Measurements from ENCODE around the gene ANAPC5.
A peak's percentile ranks its signal among the peaks of the same experiment; 100 is the strongest.
"Not testable (repeated sequence)": the region's sequence is repeated elsewhere in the genome, so short reads cannot be mapped to it uniquely, and the experiment has no call there.

The ANAPC5 gene

GRCh38 chr12:121307397-121307796 lies 44.8 kb downstream of the ANAPC5 start:
- not testable (repeated sequence) for DNase-seq (ENCODE audit: low read depth)

GRCh38 chr12:121304306-121304705 lies 47.9 kb downstream of the ANAPC5 start:
- no peak for DNase-seq (ENCODE audit: low read depth)

GRCh38 chr12:121301876-121302275 lies 50.3 kb downstream of the ANAPC5 start:
- DNase-seq (ENCODE audit: low read depth): no peak

GRCh38 chr12:121300083-121300819 lies 52.0 kb downstream of the ANAPC5 start:
- no peak for DNase-seq (ENCODE audit: low read depth)

DNA sequence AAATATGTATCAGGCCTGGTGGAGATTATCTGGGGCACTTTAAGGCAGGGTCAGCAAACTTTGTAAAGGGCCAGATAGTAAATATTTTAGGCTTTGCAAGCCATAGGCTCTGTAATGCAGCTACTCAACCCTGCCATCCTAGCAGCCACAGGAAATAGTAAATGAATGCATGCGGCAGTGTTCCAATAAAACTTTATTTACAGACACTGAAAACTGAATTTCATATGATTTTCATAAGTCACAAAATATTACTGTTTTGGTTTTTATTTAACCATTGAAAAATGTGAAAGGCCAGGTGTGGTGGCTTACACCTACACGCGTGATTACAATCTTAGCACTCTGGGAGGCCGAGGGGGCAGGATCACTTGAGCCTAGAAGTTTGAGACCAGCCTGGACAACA lies 52.5 kb downstream of the ANAPC5 start:
- no peak for DNase-seq (ENCODE audit: low read depth)

- DNase-seq (ENCODE audit: low read depth): not testable (repeated sequence)
Measured at GRCh38 chr12:121298411-121298810, 53.8 kb downstream of the ANAPC5 start.

DNA sequence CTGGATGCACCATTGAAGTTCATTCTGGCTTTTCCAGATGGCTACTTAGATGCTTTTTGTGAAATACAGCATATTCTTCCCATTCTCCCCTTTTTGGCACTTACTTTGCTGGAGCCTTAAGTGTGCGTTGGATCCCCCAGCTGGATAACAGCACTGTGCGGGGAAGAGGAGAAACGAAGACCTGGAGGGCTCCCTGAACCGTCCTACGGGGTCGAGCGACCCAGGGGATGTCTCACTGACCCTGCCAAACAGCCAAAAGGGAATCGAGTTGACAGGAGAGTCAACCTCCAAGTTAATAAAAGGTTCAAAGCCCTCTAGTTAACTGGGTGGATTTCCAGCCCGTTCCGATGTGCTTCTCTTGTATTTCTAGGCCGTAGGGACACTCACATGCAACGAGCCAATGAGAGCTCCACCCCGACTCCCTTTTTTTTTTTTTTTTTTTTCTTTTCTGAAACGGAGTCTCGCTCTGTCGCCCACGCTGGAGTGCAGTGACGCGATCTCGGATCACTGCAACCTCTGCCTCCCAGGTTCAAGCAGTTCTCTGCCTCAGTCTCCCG lies 54.7 kb downstream of the ANAPC5 start:
- DNase-seq (ENCODE audit: low read depth): no peak

DNA sequence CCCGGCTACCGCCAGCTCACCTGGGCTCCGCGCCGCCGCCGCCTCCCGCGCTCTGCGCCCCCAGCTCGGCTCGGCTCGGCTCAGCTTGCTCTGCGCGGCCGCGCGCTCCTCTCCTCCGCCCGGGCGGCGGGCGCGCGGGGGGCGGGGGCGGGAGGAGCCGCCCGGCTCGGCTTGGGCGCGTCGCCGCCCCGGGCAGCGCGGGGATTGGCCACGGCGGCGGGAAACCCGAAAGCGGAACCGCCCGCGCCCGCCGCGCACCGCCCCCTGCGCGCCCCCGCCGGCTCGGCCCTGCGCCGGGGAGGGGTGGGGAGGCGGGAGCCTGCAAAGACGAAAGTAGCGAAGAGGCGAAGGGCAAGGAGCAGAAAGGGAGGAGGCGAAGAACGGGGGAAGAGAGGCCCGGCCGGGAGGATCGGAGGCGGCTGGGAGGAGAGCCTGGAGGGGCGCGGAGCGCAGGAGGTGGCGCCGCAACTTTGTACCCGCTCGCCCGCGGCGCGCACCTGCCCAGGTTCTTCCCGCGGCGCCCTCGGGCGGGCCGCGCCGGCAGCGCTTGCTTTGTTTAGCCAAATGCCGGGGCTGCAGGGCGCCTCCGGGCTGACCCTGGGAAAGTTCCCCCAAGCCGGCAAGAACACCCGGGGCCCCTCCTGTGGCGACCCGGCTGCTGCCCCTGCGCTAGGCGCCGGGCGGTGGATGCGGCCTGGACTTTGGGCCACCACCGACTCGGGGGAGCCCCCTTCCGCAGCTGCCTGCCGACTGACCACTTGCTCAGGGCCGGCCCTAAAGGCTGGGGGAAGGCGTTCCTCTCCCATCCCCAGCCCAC lies 55.4 kb downstream of the ANAPC5 start, which contains the start of gene CAMKK2:
CAMKK2 (minus strand) TSS at position 92 of the 817 bp plus-strand sequence. CDS start 22,183 bp downstream, outside the sequence.
- peak; percentile 73 for DNase-seq (ENCODE audit: low read depth)

GRCh38 chr12:121295746-121296617 lies 56.2 kb downstream of the ANAPC5 start:
- DNase-seq (ENCODE audit: low read depth): no peak

- DNase-seq (ENCODE audit: low read depth): no peak
Measured at GRCh38 chr12:121295116-121295745, 57.0 kb downstream of the ANAPC5 start.

DNA sequence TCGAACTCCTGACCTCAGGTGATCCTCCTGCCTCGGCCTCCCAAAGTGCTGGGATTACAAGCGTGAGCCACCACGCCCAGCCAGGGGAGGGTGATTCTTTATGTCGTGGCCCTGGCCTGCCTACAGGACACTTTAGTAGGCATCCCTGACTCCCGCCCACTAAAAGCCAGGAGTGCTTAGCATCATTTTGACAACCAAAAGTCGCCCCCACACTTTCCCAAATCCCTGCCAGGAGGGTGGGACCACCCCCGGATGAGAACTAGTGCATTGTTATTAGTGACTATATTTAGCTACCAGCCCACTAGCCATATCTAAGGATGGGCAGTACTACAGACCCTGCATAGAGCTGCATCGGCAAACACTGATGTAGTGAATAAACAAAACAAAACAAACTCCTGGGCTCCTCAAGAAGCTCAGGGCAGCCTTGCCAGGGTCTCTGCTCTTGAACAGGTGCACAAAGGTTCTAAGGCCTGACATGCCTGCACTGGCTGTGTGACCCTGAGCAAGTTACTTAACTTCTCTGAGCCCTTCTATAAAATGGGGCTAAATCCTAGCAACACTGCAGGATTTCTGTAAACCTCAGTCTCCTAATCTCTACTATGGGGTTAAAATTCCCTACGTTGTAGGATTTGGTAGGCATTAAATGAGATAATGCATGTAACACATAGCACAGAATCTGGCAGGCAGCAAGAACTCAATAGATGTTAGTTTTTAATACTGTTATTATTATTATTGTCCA lies 57.9 kb downstream of the ANAPC5 start:
- DNase-seq (ENCODE audit: low read depth): no peak

- DNase-seq (ENCODE audit: low read depth): no peak
Measured at GRCh38 chr12:121293603-121294002, 58.6 kb downstream of the ANAPC5 start.

- no peak for DNase-seq (ENCODE audit: low read depth)
Measured at GRCh38 chr12:121290410-121290809, 61.8 kb downstream of the ANAPC5 start.

GRCh38 chr12:121289962-121290361 lies 62.2 kb downstream of the ANAPC5 start:
- no peak for DNase-seq (ENCODE audit: low read depth)

GRCh38 chr12:121288986-121289385 lies 63.2 kb downstream of the ANAPC5 start:
- DNase-seq (ENCODE audit: low read depth): no peak

DNA sequence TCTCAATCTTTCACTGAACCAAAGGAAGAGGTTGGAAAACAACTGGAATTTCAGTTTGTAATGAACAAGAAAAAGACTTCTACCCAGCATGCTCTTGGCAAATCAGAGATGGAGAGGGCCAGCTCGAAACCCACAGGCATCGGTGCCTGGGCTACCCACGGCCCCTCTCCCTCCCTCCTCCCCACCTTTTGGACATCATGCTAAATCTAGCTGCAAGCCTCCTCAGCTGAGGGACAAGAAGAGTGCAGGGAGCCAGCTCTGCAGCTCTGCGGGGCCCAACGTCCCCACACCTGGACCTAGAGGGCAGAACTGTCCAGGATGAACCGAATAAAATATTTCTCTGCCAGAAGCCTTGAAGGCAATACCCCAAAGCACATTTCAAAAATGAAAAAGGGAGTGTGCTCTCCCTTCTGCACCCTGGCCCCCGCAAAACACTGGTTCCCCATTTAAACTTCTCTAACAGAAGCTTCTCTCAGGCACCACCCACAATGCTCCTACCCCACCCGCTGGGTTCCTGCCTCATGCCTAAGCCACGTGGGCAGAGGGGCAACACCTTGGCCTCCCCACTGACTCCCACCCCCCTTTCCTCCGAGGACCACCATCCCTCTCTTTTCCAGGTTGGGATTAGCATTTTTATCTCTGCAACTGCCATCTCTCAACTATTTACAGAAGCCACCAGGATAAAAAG lies 63.9 kb downstream of the ANAPC5 start:
- DNase-seq (ENCODE audit: low read depth): no peak

GRCh38 chr12:121287267-121287954 lies 64.8 kb downstream of the ANAPC5 start:
- no peak for DNase-seq (ENCODE audit: low read depth)

DNA sequence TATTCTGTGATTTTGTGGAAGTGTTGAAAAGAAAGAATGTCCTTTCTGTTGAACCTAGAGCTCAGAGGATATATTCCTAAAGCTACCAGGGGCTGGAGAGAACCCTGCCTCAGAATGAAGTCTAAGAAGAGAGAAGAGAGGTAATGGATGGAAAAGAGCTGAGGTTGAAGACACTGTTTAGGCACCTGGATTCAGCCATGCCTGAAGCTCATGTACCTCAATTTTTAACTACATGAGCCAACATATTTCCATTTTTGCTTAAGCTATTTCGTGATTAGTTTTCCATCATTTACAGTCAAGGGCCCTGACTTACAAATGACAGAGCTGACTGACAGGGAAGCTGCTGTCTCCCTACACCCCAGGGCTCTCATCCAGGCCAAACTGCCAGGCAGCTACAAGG lies 66.4 kb downstream of the ANAPC5 start:
- no peak for DNase-seq (ENCODE audit: low read depth)

Data from stromal cell of bone marrow (primary cell).